NCI-H2171 treated with DMSO at 0.1 percent for 48 hours (cell line): ENCODE data around the gene RCSD1.
"Not testable (repeated sequence)": the region's sequence is repeated elsewhere in the genome, so short reads cannot be mapped to it uniquely, and the experiment has no call there.

Experiments used
- DNase-seq: peaks from one replicate; lab custom pipeline; 2025; lab: John Stamatoyannopoulos, UW

RCSD1 gene

GRCh38 chr1:167716000-167716271 lies 85.9 kb downstream of the RCSD1 start:
- peak; percentile 71 for DNase-seq

- no peak for DNase-seq
Measured at GRCh38 chr1:167717351-167717750, 87.3 kb downstream of the RCSD1 start.

- no peak for DNase-seq
Measured at GRCh38 chr1:167718914-167719691, 89.1 kb downstream of the RCSD1 start.

GRCh38 chr1:167719715-167720421 lies 89.8 kb downstream of the RCSD1 start:
- not testable (repeated sequence) for DNase-seq

GRCh38 chr1:167720965-167721616 lies 91.1 kb downstream of the RCSD1 start:
- peak; percentile 61 for DNase-seq

GRCh38 chr1:167721617-167722151 lies 91.7 kb downstream of the RCSD1 start, which contains the start of gene MPZL1:
TSS of gene MPZL1 (plus strand) at chr1:167721982. CDS start at chr1:167722152, 170 bp downstream.
- peak; percentile 85 for DNase-seq

GRCh38 chr1:167722152-167722869 lies 92.3 kb downstream of the RCSD1 start:
- peak; percentile 36 for DNase-seq

- no peak for DNase-seq
Measured at GRCh38 chr1:167722870-167723251, 92.8 kb downstream of the RCSD1 start.

- DNase-seq, result no peak
Measured at GRCh38 chr1:167723707-167724323, 93.8 kb downstream of the RCSD1 start.

- DNase-seq, result no peak
Measured at GRCh38 chr1:167726008-167726407, 96.0 kb downstream of the RCSD1 start.

GRCh38 chr1:167728818-167729410 lies 98.9 kb downstream of the RCSD1 start:
- no peak for DNase-seq

GRCh38 chr1:167734227-167734626 lies 104.2 kb downstream of the RCSD1 start:
- DNase-seq, result no peak

- no peak for DNase-seq
Measured at GRCh38 chr1:167734841-167735240, 104.8 kb downstream of the RCSD1 start.

- DNase-seq, result no peak
Measured at GRCh38 chr1:167737169-167737568, 107.1 kb downstream of the RCSD1 start.

- DNase-seq, result no peak
Measured at GRCh38 chr1:167738158-167738557, 108.1 kb downstream of the RCSD1 start.

GRCh38 chr1:167739752-167740151 lies 109.7 kb downstream of the RCSD1 start:
- DNase-seq, result no peak

- not testable (repeated sequence) for DNase-seq
Measured at GRCh38 chr1:167741103-167741502, 111.1 kb downstream of the RCSD1 start.

GRCh38 chr1:167742392-167743057 lies 112.5 kb downstream of the RCSD1 start:
- DNase-seq, result not testable (repeated sequence)

GRCh38 chr1:167744901-167745300 lies 114.9 kb downstream of the RCSD1 start:
- no peak for DNase-seq

- DNase-seq, result no peak
Measured at GRCh38 chr1:167746013-167746672, 116.1 kb downstream of the RCSD1 start.
